CD14-positive monocyte (primary cell): Measurements from ENCODE around the gene TMSB15C. TPM values are rescaled to one million over a fixed set of nuclear protein-coding genes. Genes with fewer than 3 reads are reported as not detected.

Experiments
- DNase-seq, 3 donors: peaks; one replicate each; pipeline ENCODE4 v3.0.0-alpha.2; 2011 to 2022
- H2AFZ ChIP-seq: 2 replicates; pipeline ENCODE4 v1.6.0; 2012; ENCODE audit warnings: mild to moderate bottlenecking, low read depth, low read length, inconsistent platforms; ENCODE audit not compliant: insufficient read depth, poor library complexity, severe bottlenecking
- H3K27ac ChIP-seq, 2 donors: 1 replicate in 1 of 2; 2 replicates in 1 of 2; pipeline ENCODE4 v1.5.1; 2012 to 2013; ENCODE audit warnings: low read length in 2 of 2, control low read depth in 1 of 2, inconsistent platforms in 1 of 2, low read depth in 1 of 2, mild to moderate bottlenecking in 1 of 2
- H3K27me3 ChIP-seq, 2 donors: one replicate each; pipeline versions ENCODE4 v1.6.0 to v1.6.1; 2011 to 2013; ENCODE audit warnings: low read length in 2 of 2; ENCODE audit not compliant: control insufficient read depth in 2 of 2, insufficient read depth in 2 of 2
- H3K36me3 ChIP-seq, 2 donors: replicated peaks in 1 of 2; 1 replicate in 1 of 2; 2 replicates in 1 of 2; pipeline versions ENCODE4 v1.5.1 to v1.6.1; 2012 to 2013; ENCODE audit warnings: low read length in 2 of 2, control low read depth in 1 of 2, inconsistent platforms in 1 of 2, mild to moderate bottlenecking in 1 of 2; ENCODE audit not compliant: insufficient read depth in 2 of 2, control insufficient read depth in 1 of 2
- H3K4me1 ChIP-seq, 2 donors: 1 replicate in 1 of 2; 2 replicates in 1 of 2; pipeline versions ENCODE4 v1.5.1 to v1.6.1; 2012 to 2013; ENCODE audit warnings: low read length in 2 of 2, control low read depth in 1 of 2, inconsistent platforms in 1 of 2, mild to moderate bottlenecking in 1 of 2, moderate library complexity in 1 of 2; ENCODE audit not compliant: insufficient read depth in 2 of 2, control insufficient read depth in 1 of 2
- H3K4me2 ChIP-seq: replicated peaks from 2 replicates; pipeline ENCODE3; 2012; ENCODE audit warnings: low read length, moderate library complexity, mild to moderate bottlenecking; ENCODE audit not compliant: poor library complexity, severe bottlenecking; ENCODE audit errors: extremely low read depth
- H3K4me3 ChIP-seq, 3 experiments: fragments of 200-600 bp in 1 of 3; sonication (generic) in 1 of 3; replicated peaks in 1 of 3; 1 replicate in 2 of 3; 2 replicates in 1 of 3; pipeline ENCODE4 v1.5.1; 2011 to 2013; ENCODE audit warnings: low read length in 3 of 3, mild to moderate bottlenecking in 3 of 3, control low read depth in 2 of 3, low read depth in 2 of 3, inconsistent platforms in 1 of 3, moderate library complexity in 1 of 3
- H3K79me2 ChIP-seq: 2 replicates; pipeline ENCODE4 v1.6.0; 2012; ENCODE audit warnings: mild to moderate bottlenecking, control low read depth, inconsistent platforms, low read length, moderate library complexity; ENCODE audit not compliant: insufficient read depth
- H3K9ac ChIP-seq: 2 replicates; pipeline ENCODE4 v1.6.0; 2017; ENCODE audit warnings: low read length, mild to moderate bottlenecking; ENCODE audit not compliant: insufficient read depth, poor library complexity, severe bottlenecking
- H3K9me3 ChIP-seq, 2 donors: replicated peaks in 1 of 2; 1 replicate in 1 of 2; 2 replicates in 1 of 2; pipeline versions ENCODE4 v1.5.1 to v1.6.1; 2012 to 2013; ENCODE audit warnings: low read length in 2 of 2, control low read depth in 1 of 2; ENCODE audit not compliant: control insufficient read depth in 1 of 2, insufficient read depth in 1 of 2
- H4K20me1 ChIP-seq: 2 replicates; pipeline ENCODE4 v1.6.0; 2012; ENCODE audit warnings: mild to moderate bottlenecking, low read length, control low read depth, moderate library complexity; ENCODE audit not compliant: insufficient read depth
- H3K27ac Mint-ChIP-seq, 7 donors: one replicate each; pipeline ENCODE4 v1.8.0; 2020; ENCODE audit warnings: mild to moderate bottlenecking in 7 of 7, mixed read lengths in 7 of 7, moderate library complexity in 6 of 7, inconsistent platforms in 2 of 7
- H3K27me3 Mint-ChIP-seq, 3 donors: one replicate each; pipeline ENCODE4 v1.8.0; 2021 to 2022; ENCODE audit warnings: low read depth in 3 of 3, mild to moderate bottlenecking in 3 of 3, mixed read lengths in 3 of 3, moderate library complexity in 3 of 3, inconsistent platforms in 1 of 3
- H3K36me3 Mint-ChIP-seq, 2 donors: one replicate each; pipeline ENCODE4 v1.8.0; 2020; ENCODE audit warnings: mixed read lengths in 2 of 2, inconsistent platforms in 1 of 2, mild to moderate bottlenecking in 1 of 2
- H3K4me1 Mint-ChIP-seq: one replicate; pipeline ENCODE4 v1.8.0; 2020; ENCODE audit warnings: mild to moderate bottlenecking, mixed read lengths
- H3K4me3 Mint-ChIP-seq, 2 donors: one replicate each; pipeline ENCODE4 v1.8.0; 2020; ENCODE audit warnings: mild to moderate bottlenecking in 2 of 2, mixed read lengths in 2 of 2, moderate library complexity in 1 of 2
- H3K9me3 Mint-ChIP-seq, 7 donors: one replicate each; pipeline ENCODE4 v1.8.0; 2020 to 2022; ENCODE audit warnings: mixed read lengths in 7 of 7, mild to moderate bottlenecking in 6 of 7, moderate library complexity in 6 of 7, inconsistent platforms in 2 of 7
- CTCF ChIP-seq: fragments of 200-600 bp; IDR thresholded peaks from one replicate; pipeline ENCODE4 v1.8.0; 2022; ENCODE audit warnings: antibody characterized with exemption, mild to moderate bottlenecking
- WGBS: methylation state at CpG from one replicate; pipeline ENCODE4 v1.1.5; 2013; ENCODE audit warnings: missing lambda C conversion rate; ENCODE audit not compliant: insufficient coverage; 5-methylcytosine and 5-hydroxymethylcytosine counted together
- intact Hi-C, 2 donors: fragments of 100-400 bp; cut with micrococcal nuclease; formaldehyde crosslinking; loops; one replicate each; pipeline versions ENCODE4 v1.15.0 to v1.15.1; 2023
- polyA plus RNA-seq, 3 donors: library from polyadenylated mRNA; depleted of rRNA in 1 of 3; unstranded in 2 of 3; stranded (reverse) in 1 of 3; fragments of 300-500 nt in 2 of 3; fragments of >200 nt in 1 of 3; fragmentation: Illumina TruSeq in 2 of 3; gene quantifications; 1 replicate in 2 of 3; 2 replicates in 1 of 3; pipeline ENCODE4 v1.2.3, GENCODE V29; 2012 to 2021

Gene TMSB15C
- polyA plus RNA-seq, 3 donors = 0.21 TPM; not detected in 2

GRCh38 chrX:104113222-104113965 lies 37.4 kb upstream of the TMSB15C start:
- peak overlapping the region; percentile 76 for H3K4me2 ChIP-seq

More at GRCh38 chrX:104113222-104113965, 37.4 kb upstream of the TMSB15C start:
- H3K9me3 ChIP-seq = no peaks in the 10 kb centered on the region
- intact Hi-C loops = no loop called here
- H3K27me3 Mint-ChIP-seq = peaks cover 21 to 40% (median 24%) of the 10 kb centered on the region in 3 donors
- peaks cover 8% of the 10 kb centered on the region in 2 donors for H3K4me1 ChIP-seq
- no peaks in the 10 kb centered on the region for H3K79me2 ChIP-seq
- H3K27me3 ChIP-seq = peaks cover 19 to 31% of the 10 kb centered on the region in 2 donors
- no peak overlapping the region for H3K9ac ChIP-seq
- H3K4me1 Mint-ChIP-seq = peaks cover 11% of the 10 kb centered on the region
- peak overlapping the region; percentile 76 to 87 for H3K4me3 Mint-ChIP-seq
- H4K20me1 ChIP-seq = no peaks in the 10 kb centered on the region
- no peak overlapping the region for H3K27ac ChIP-seq
- H3K27ac Mint-ChIP-seq = no peak overlapping the region
- peaks cover 0 to 7% (median 0%) of the 10 kb centered on the region in 7 donors for H3K9me3 Mint-ChIP-seq
- H3K4me3 ChIP-seq = peak overlapping the region in 1 of 3 experiments; percentile 66
- TF ChIP-seq CTCF = peak; percentile 29
- WGBS = 12% methylated on average over 3 of the region's 24 CpGs
- no peaks in the 10 kb centered on the region for H3K36me3 ChIP-seq
- no peak overlapping the region for H2AFZ ChIP-seq
- peak in 1 of 3 donors; percentile 6 for DNase-seq
- H3K36me3 Mint-ChIP-seq = no peaks in the 10 kb centered on the region
